ENCODE data around the gene DOCK10.

The DOCK10 gene

GRCh38 chr2:224816816-224817215 lies 225.5 kb downstream of the DOCK10 start:
- no peak for DNase-seq

- no peak for DNase-seq
Measured at GRCh38 chr2:224813578-224813977, 228.7 kb downstream of the DOCK10 start.

- DNase-seq, result no peak
Measured at GRCh38 chr2:224807153-224807964, 234.9 kb downstream of the DOCK10 start.

- no peak for DNase-seq
Measured at GRCh38 chr2:224803930-224804329, 238.3 kb downstream of the DOCK10 start.

- no peak for DNase-seq
Measured at GRCh38 chr2:224802407-224802806, 239.9 kb downstream of the DOCK10 start.

- DNase-seq, result no peak
Measured at GRCh38 chr2:224801360-224801759, 240.9 kb downstream of the DOCK10 start.

- DNase-seq, result no peak
Measured at GRCh38 chr2:224799691-224800090, 242.6 kb downstream of the DOCK10 start.

GRCh38 chr2:224798180-224798579 lies 244.1 kb downstream of the DOCK10 start:
- no peak for DNase-seq

- DNase-seq, result no peak
Measured at GRCh38 chr2:224796695-224797305, 245.5 kb downstream of the DOCK10 start.

- DNase-seq, result no peak
Measured at GRCh38 chr2:224793946-224794345, 248.3 kb downstream of the DOCK10 start.

- DNase-seq, result no peak
Measured at GRCh38 chr2:224786848-224787247, 255.4 kb downstream of the DOCK10 start.

- no peak for DNase-seq
Measured at GRCh38 chr2:224781400-224781799, 260.9 kb downstream of the DOCK10 start.

GRCh38 chr2:224780823-224781222 lies 261.4 kb downstream of the DOCK10 start:
- DNase-seq, result no peak

- no peak for DNase-seq
Measured at GRCh38 chr2:224780106-224780505, 262.2 kb downstream of the DOCK10 start.

- DNase-seq, result no peak
Measured at GRCh38 chr2:224778474-224778877, 263.8 kb downstream of the DOCK10 start.

GRCh38 chr2:224777559-224777930 lies 264.7 kb downstream of the DOCK10 start:
- DNase-seq, result no peak

- DNase-seq, result no peak
Measured at GRCh38 chr2:224776795-224777558, 265.3 kb downstream of the DOCK10 start.

- no peak for DNase-seq
Measured at GRCh38 chr2:224775647-224776046, 266.6 kb downstream of the DOCK10 start.

GRCh38 chr2:224774735-224775134 lies 267.5 kb downstream of the DOCK10 start:
- DNase-seq, result no peak

- no peak for DNase-seq
Measured at GRCh38 chr2:224772494-224772893, 269.8 kb downstream of the DOCK10 start.

GRCh38 chr2:224769489-224769888 lies 272.8 kb downstream of the DOCK10 start:
- no peak for DNase-seq

- DNase-seq, result no peak
Measured at GRCh38 chr2:224764565-224765236, 277.6 kb downstream of the DOCK10 start.

- no peak for DNase-seq
Measured at GRCh38 chr2:224757934-224758548, 284.2 kb downstream of the DOCK10 start.

Measured in NCI-H524 treated with DMSO at 0.1 percent for 48 hours (cell line).